ENCODE data around the gene C3orf33. TPM values are rescaled to one million over a fixed set of nuclear protein-coding genes. Genes with fewer than 3 reads are reported as not detected.

Gene C3orf33
- total RNA-seq, 2 donors from 2014 or later: 4.9 to 7.6 TPM

GRCh38 chr3:155782390-155782953 is 23.6 kb downstream of the C3orf33 start:
- H3K27ac ChIP-seq: no peak overlapping the region
- H3K36me3 ChIP-seq: no peaks in the 10 kb centered on the region
- no peak overlapping the region for H3K4me3 ChIP-seq
- DNase-seq (ENCODE audit: low spot score): no peak
- 90% methylated on average over 1 of the region's 1 CpG for WGBS
- TF ChIP-seq POLR2AphosphoS5 (IDR thresholded peaks at IDR 0.05) (no peak), CTCF (IDR thresholded peaks at IDR 0.05) (no peak), POLR2A (IDR thresholded peaks at IDR 0.05) (no peak)
- no peaks in the 10 kb centered on the region for H3K27me3 ChIP-seq (replicated peaks; ENCODE audit: insufficient read depth)
- intact Hi-C loops (cut with DNase I): no loop called here
- no peaks in the 10 kb centered on the region for H3K4me1 ChIP-seq (replicated peaks)
- H3K9me3 ChIP-seq: no peaks in the 10 kb centered on the region

GRCh38 chr3:155780291-155780690 is 25.8 kb downstream of the C3orf33 start:
- Histone ChIP-seq H3K4me1 (replicated peaks) (no peaks in the 10 kb centered on the region), H3K27ac (no peak overlapping the region), H3K9me3 (no peaks in the 10 kb centered on the region), H3K4me3 (no peak overlapping the region), H3K36me3 (no peaks in the 10 kb centered on the region), H3K27me3 (replicated peaks; ENCODE audit: insufficient read depth) (no peaks in the 10 kb centered on the region)
- no peak for TF ChIP-seq POLR2AphosphoS5 (IDR thresholded peaks at IDR 0.05)
- no peak for TF ChIP-seq CTCF (IDR thresholded peaks at IDR 0.05)
- no peak for TF ChIP-seq POLR2A (IDR thresholded peaks at IDR 0.05)
- DNase-seq (ENCODE audit: low spot score): no peak
- intact Hi-C loops (cut with DNase I): no loop called here

GRCh38 chr3:155778462-155778861 is 27.6 kb downstream of the C3orf33 start:
- Histone ChIP-seq H3K36me3 (no peaks in the 10 kb centered on the region), H3K9me3 (no peaks in the 10 kb centered on the region), H3K4me1 (replicated peaks) (no peaks in the 10 kb centered on the region), H3K4me3 (no peak overlapping the region), H3K27me3 (replicated peaks; ENCODE audit: insufficient read depth) (no peaks in the 10 kb centered on the region), H3K27ac (no peak overlapping the region)
- TF ChIP-seq POLR2A (IDR thresholded peaks at IDR 0.05): no peak
- TF ChIP-seq CTCF (IDR thresholded peaks at IDR 0.05): no peak
- no peak for TF ChIP-seq POLR2AphosphoS5 (IDR thresholded peaks at IDR 0.05)
- DNase-seq (ENCODE audit: low spot score): no peak
- intact Hi-C loops (cut with DNase I): no loop called here

- no peaks in the 10 kb centered on the region for H3K9me3 ChIP-seq
- no peaks in the 10 kb centered on the region for H3K27me3 ChIP-seq (replicated peaks; ENCODE audit: insufficient read depth)
- no peak for DNase-seq (ENCODE audit: low spot score)
- no peak overlapping the region for H3K27ac ChIP-seq
- intact Hi-C loops (cut with DNase I): no loop called here
- TF ChIP-seq POLR2AphosphoS5 (IDR thresholded peaks at IDR 0.05) (no peak), POLR2A (IDR thresholded peaks at IDR 0.05) (no peak), CTCF (IDR thresholded peaks at IDR 0.05) (no peak)
- no peaks in the 10 kb centered on the region for H3K4me1 ChIP-seq (replicated peaks)
- WGBS: 100% methylated on average over 1 of the region's 1 CpG
- no peak overlapping the region for H3K4me3 ChIP-seq
- no peaks in the 10 kb centered on the region for H3K36me3 ChIP-seq
Observed at GRCh38 chr3:155772801-155773200, 33.3 kb downstream of the C3orf33 start.

- Histone ChIP-seq H3K4me3 (no peak overlapping the region), H3K27ac (no peak overlapping the region), H3K27me3 (replicated peaks; ENCODE audit: insufficient read depth) (no peaks in the 10 kb centered on the region), H3K9me3 (no peaks in the 10 kb centered on the region), H3K36me3 (no peaks in the 10 kb centered on the region), H3K4me1 (replicated peaks) (no peaks in the 10 kb centered on the region)
- no peak for TF ChIP-seq CTCF (IDR thresholded peaks at IDR 0.05)
- TF ChIP-seq POLR2A (IDR thresholded peaks at IDR 0.05): no peak
- TF ChIP-seq POLR2AphosphoS5 (IDR thresholded peaks at IDR 0.05): no peak
- DNase-seq (ENCODE audit: low spot score): no peak
- intact Hi-C loops (cut with DNase I): no loop called here
- 96% methylated on average over 6 of the region's 6 CpGs for WGBS
Observed at GRCh38 chr3:155771126-155771525, 35.0 kb downstream of the C3orf33 start.
